Epithelial cell of esophagus (primary cell): ENCODE measurements around the gene MTHFD1.

Source experiments
- DNase-seq: peaks from one replicate; pipeline ENCODE4 v3.0.0; 2010; ENCODE audit warnings: low read depth
- H3K4me3 ChIP-seq: 2 replicates; pipeline ENCODE4 v1.5.1; 2011; ENCODE audit warnings: mild to moderate bottlenecking, low read length, control low read depth
- CTCF ChIP-seq: IDR thresholded peaks from 2 replicates; pipeline ENCODE4 v1.5.1; 2011; ENCODE audit warnings: low read depth, mild to moderate bottlenecking, low read length, control low read depth, inconsistent platforms; ENCODE audit not compliant: insufficient read depth; ENCODE audit errors: missing control alignments

Gene MTHFD1

GRCh38 chr14:64474041-64474440 lies 85.9 kb downstream of the MTHFD1 start:
- no peak overlapping the region for H3K4me3 ChIP-seq
- no peak for DNase-seq
- no peak for TF ChIP-seq CTCF

- H3K4me3 ChIP-seq, result no peak overlapping the region
- no peak for TF ChIP-seq CTCF
- no peak for DNase-seq
Measured at GRCh38 chr14:64474698-64475097, 86.5 kb downstream of the MTHFD1 start.

GRCh38 chr14:64475585-64476273 lies 87.6 kb downstream of the MTHFD1 start:
- TF ChIP-seq CTCF, result no peak
- DNase-seq, result no peak
- H3K4me3 ChIP-seq, result no peak overlapping the region

- H3K4me3 ChIP-seq, result no peak overlapping the region
- peak; percentile 23 for DNase-seq
- TF ChIP-seq CTCF, result no peak
Measured at GRCh38 chr14:64476438-64476837, 88.3 kb downstream of the MTHFD1 start.

- TF ChIP-seq CTCF, result peak; percentile 16
- peak; percentile 19 for DNase-seq
Measured at GRCh38 chr14:64478634-64479250, 90.6 kb downstream of the MTHFD1 start.

GRCh38 chr14:64488590-64489099 lies 100.5 kb downstream of the MTHFD1 start:
- DNase-seq, result no peak
- no peak overlapping the region for H3K4me3 ChIP-seq
- no peak for TF ChIP-seq CTCF

More at GRCh38 chr14:64478634-64479250, 90.6 kb downstream of the MTHFD1 start:
- no peak overlapping the region for H3K4me3 ChIP-seq
